Nucleus accumbens (tissue), 56 donors: ENCODE measurements around the gene NCK2.

Source experiments
- DNase-seq, 56 donors: peaks; one replicate each; lab custom pipeline; 2025; lab: John Stamatoyannopoulos, UW

Gene NCK2

DNA sequence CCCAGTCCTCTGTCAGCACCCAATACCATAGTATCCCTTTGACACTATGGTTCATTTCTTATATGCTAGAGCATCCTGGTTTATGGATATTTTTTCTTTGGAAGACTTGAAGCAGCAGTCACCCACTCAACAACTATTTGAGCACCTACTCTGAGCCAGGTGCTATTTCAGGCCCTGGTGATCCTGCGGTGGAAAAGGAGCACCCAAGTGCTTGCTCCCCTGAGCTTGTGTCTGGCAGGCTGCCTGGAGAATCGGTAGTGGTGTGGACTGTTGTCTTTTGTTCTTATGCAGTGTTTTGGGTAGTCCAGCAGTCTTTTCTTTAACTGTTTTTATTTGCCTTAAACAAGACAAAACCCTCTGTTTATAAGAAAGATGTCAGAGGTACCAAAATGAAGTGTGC lies 28.9 kb downstream of the NCK2 start:
- DNase-seq, result peak in 1 of 56 donors; percentile 22

DNA sequence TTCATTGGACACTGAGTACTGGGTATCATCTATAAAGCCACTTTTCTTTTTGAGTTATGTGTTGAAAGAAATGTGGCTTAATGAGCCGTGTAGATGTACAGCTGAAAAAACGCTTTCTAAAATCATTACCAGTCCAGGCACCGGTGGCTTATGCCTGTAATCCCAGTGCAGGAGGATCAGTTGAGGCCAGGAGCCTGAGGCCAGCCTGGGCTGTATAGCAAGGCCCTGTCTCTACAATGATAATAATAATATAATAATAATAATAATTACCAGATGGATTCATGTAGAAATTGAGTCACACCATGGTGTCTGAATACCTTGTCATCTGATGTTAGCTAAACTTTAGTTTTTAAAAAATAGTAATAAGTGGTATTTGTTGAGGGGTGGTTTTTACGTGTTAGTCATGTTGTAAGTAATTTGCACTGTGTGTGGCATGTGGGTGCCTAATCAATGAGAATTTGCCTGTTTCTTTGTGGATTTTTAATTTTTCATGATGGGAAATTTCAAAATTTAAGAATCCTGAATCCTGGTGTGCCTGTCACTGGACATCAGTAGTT lies 30.1 kb downstream of the NCK2 start:
- no peak for DNase-seq

- no peak for DNase-seq
Observed at GRCh38 chr2:105775809-105776559, 31.3 kb downstream of the NCK2 start.

DNA sequence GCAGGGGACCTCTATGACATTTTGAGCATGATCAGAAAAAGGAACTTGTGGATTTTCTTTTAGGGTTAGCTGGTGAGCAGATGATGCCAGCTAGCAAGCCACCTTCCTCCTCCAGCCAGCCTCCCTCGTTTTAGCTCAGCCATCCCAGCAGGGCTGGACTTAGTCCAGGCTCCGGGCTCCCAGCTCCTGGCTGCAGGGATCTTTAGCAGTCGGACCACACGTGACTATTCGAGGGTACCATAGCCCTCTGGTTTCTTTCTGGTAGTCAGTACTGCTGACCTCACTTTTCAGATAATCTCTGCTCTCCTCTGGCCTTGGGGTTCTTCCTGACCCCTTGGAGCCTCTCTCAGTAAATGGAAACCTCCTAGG lies 31.8 kb downstream of the NCK2 start:
- DNase-seq, result peak in 1 of 56 donors; percentile 19

DNA sequence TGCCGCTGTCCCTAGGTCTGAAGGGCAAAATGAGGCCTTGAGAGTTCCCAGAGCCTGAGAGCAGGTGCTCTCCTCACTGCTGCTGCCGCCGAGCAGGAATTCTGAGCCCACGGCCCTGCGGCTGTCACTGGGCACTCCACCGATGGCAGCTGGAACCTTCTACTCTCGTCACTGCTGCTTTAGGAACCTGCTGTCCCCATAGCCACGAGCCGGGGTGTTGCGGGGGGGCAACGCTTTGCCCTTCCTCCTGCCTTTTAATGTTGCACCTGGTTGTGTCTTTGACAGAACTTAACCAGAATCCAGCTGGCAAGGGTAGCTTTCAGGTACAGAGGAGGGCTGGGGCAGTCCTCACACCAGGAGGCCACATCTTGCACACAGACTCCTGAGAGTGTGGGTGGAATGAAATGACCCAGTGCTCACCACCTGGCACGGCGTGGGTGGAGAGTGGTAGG lies 32.3 kb downstream of the NCK2 start:
- no peak for DNase-seq

DNA sequence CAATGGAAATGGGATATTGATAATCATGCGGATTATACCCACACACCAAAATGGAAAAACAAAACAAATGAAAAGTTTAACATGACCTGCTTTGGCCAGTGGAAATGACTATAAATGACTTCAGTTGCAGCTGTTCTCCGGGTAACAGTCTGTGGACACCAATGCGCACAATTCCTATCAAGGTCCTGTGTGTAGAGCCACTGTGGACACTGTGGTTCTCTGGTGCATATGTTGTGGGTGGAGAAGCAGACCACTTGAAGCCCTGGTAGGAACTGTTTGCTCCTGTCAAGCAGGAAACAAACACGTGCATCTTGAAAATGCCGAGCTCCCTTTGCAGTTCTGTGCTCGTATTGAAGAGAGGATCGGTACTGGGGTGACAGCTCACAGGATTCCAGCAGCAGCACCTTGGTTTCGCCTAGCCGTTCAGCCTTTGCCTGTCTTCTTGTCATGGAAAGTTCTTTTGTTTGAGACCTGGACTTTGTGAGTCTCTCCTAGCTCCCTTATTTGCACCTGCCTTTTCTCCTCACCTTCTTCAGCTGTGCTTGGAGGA lies 32.9 kb downstream of the NCK2 start:
- DNase-seq, result no peak

DNA sequence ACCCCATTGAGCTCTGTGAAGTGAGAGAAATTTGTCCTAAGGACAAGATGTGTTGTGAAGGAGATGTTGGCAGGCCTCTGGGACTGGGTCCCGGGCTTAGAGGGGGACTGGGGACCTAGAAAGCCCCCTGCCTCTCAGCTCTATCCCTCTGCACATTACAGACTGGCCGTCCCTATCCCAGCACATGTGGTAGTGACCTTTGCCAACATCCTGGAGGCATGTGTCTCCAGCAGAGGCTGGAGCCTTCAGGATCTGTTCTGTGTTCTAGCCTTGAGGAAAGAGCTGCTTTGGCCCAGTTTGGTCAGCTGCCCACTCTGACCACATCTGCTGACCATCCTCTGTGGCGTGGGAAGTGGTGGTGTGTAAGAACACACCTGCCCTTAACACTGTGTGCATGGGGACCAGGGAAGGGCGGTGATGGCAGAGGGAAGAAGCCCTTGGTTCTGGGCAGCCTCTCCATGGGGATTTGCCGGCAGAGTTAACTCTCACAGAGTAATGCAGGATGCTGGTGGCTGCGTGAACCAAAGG lies 33.4 kb downstream of the NCK2 start:
- DNase-seq, result no peak

GRCh38 chr2:105779394-105779793 lies 34.7 kb downstream of the NCK2 start:
- DNase-seq, result no peak

DNA sequence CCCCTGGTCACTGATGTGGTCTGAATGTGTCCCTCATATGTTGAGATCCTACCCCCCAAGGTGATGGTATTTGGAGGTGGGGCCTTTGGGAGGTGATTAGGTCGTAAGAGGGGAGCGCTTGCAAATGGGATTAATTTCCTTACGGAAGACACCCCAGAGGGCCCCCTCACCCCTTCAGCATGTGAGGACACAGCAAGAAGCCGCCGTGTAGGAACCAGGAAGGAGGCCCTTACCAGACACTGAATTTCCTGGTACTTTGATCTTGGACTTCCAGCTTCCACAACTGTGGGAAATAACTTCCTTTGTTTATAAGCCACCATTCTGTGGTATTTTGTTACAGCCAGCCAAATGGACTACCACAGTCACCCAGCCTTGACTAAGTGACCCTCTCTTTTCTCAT lies 35.9 kb downstream of the NCK2 start:
- no peak for DNase-seq

DNA sequence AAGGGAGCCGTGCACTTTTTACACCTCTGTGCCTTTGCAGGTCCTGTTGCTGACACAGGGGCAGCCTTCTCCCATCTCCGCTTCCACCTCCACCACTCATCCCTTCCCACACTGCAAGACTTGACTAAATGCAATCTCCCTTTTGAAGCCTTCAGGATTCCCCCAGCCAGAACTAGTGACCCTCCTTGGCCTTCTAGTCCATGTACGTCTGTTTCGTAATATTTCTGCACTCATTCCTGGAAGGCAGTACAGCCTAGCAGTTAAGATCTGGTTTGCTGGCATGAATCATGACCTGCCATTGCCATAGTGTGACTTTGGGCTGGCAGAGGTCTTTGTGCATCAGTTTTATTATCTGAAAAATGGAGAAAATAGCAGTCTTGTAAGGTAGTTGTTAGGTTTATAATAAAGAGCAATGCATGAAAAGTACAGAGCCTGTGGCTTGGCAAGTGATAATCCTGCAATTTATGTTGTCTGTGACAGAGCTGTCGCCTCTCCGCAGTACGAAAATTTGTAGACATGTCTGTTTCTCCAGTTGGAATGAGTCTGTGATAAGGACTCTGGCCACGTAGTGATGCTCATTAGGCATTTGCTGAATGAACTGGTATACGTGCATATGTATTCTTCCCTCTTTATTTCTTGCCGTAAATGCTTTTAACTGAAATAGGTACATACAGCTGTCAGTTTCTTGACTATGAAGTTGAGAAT lies 36.7 kb downstream of the NCK2 start:
- DNase-seq, result no peak

DNA sequence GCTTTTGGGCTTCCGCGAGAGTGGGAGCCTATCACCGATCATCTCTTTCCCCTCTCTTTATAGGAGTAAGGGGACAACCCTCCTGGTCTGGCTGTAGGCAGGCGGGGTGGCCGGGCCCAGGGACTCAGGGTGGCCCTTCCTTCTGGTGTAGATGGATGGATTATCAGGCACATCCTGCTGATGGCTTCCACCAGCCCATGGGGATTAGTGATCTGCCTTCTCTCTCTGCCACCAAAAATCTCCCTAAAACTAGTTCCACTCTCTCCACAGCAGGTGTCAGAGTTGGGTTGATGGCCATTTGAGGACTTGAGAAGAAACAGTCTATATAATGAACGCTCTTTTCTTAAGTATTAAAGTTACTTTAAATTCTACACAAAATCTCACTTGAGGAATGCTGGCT lies 37.4 kb downstream of the NCK2 start:
- no peak for DNase-seq

DNA sequence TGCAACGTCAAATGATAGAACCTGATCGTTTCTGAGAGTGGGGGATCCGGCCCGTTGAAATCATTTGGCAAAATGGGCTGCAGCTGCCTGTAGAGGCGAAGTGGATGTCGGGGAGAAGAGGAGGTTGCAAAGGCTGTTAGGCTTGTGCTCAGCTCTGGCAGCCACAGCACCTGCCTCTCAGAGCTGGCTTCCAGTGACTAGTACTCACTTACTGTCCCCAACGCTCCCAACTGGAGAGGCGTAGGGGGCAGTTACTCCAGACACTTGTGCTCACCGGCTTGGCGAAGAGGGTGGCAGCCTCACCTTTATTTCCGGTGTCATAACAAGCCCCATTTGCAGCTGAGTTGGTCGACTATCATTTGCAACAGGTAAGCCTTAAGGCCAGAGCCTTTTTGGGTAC lies 37.9 kb downstream of the NCK2 start:
- DNase-seq, result no peak

DNA sequence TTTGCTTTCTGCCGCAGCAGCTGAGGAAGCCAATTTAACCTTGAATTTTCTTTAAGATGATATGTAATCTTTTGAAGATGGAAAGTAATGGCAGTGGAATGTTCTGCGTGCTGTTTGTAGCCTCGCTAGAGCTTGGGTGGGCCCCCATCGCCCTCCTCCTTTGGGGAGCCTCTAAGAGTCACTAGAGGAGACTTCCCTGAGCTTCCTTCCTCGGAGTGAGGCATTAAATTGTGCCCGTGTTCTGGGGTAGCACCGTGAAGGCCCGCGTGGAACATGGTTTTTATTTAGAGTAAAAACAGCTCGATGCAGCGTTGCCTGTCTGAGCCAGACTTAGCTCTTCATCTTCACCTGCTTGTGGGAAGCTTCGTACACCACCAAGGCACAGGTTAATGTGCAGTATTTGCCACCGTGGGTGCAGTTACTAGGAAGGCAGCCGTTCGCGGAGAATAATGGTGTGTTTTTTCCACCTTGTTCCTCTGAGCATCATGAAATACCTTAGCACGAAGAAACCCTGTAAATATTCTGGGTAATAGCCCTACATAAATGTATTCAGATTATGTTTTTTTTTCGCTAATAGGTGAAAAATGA lies 38.5 kb downstream of the NCK2 start:
- peak in 4 of 56 donors; percentile 18 to 26 (median 22) for DNase-seq

DNA sequence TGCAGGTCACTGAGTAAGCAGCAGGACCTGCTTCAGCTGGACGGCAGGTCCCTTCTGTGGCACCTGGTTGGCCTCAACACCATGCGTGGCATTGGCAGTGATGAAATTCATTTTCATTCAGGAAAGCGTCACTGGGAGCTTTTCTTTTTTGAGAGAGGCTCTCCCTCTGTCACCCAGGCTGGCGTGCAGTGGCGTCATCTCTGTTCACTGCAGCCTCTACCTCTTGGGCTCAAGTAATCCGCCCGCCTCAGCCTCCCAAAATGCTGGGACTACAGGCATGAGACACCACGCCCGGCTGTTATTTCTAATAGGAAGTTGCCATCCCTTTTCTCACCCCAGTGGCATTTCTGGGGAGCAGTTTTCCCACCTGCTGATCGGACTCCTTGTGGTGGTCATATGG lies 39.3 kb downstream of the NCK2 start:
- peak in 1 of 56 donors; percentile 19 for DNase-seq

GRCh38 chr2:105784589-105784988 lies 39.9 kb downstream of the NCK2 start:
- DNase-seq, result no peak

DNA sequence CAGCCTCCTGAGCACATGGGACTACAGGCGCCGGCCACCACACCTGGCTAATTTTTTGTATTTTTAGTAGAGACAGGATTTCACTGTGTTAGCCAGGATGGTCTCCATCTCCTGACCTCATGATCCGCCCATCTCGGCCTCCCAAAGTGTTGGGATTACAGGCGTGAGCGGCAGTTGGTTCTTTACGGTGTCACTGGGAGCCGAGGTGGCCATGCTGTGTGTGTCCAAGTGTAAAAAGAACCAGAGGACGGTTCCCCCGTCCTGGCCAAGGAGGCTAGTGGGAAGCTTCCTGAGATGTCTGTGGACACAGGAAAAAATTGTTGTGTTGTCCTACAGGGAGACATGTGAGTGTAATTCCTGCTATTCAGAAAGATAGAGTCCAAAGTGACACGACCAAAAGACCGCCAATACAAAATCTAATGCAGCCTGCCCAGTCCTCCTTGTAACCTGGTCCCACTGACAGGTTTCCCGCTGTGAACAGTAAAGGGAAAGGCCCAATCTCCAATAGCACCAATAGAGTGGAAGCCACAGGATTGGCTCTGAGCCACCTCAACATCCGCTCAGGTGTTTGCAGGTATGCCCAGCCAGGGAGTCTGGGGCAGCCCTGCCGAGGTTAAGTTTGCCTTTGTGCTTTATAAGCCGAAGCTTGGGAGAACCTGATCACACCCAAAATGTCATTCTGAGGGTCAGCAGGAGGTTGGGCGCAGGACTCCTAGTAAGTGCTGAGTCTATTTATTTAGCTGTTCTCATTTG lies 40.6 kb downstream of the NCK2 start:
- DNase-seq, result no peak

GRCh38 chr2:105786231-105787230 lies 41.8 kb downstream of the NCK2 start:
- DNase-seq, result no peak

DNA sequence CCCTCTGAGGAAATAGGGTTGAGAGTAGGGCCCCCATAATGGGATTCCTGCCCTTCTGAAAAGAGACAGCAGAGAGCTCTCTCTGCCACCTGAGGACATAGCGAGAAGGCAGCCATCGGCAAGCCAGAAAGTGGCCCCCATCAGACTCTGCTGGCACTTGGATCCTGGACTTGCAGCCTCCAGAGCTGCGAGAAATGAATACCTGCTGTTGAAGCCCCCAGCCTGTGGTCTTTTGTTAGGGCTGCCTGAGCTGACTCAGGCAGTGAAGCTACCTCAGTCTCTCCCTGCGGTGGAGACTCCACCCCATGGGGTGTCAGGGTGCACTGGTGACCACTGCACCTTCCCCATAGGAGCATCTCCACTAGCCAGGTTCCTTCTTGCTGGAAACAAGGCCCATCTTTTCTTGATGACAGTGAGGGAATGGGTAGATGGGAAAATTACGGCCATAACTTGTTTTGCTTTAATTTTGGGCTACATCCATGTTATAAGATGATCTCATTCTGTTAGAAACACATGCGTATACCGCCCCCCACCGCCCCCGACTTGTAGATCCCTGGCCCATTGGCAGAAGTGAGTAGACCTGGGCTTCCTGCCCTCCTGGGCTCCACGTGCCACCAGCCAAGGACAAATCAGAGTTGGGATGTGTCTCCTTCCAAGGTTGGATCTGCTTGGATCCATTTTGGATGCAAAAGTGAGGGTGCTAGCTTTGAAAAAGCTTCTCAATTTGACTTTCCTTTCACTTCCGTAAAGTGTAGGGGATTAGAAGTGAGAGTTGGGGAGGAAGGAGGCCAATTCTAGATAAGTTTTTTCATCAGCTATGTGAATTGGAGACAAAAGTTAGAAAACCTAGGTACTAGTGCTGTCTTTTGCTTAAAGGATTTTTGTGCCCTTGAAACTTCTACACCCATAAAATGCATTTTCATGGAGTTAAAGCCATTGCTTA lies 42.9 kb downstream of the NCK2 start:
- peak in 2 of 56 donors; percentile 18 to 28 for DNase-seq
